MCF 10A (cell line): Measurements from ENCODE around the gene IGFBP2. TPM values are rescaled to one million over a fixed set of nuclear protein-coding genes. Genes with fewer than 3 reads are reported as not detected.

Experiments
- BruUV-seq: library from RNA; stranded (reverse); fragments of 400-500 nt; replicated peaks from 2 replicates; lab custom pipeline; 2021; lab: Mats Ljungman, UMichigan
- CTCF ChIA-PET: fragments of 300-600 bp; sonication (Branson Sonifier 250); formaldehyde crosslinking; extraction: SDS; loops from one replicate; lab custom pipeline; 2021; ENCODE audit warnings: antibody characterized with exemption, inconsistent platforms; lab: Yijun Ruan, JAX
- POLR2A ChIA-PET: fragments of 300-600, 350-650 bp; sonication (Branson Sonifier 250); formaldehyde crosslinking; extraction: SDS; loops from one replicate; lab custom pipeline; 2020; ENCODE audit warnings: antibody characterized with exemption, inconsistent platforms; lab: Yijun Ruan, JAX
- DNase-seq: peaks from one replicate; pipeline ENCODE4 v3.0.0-alpha.2; 2018; ENCODE audit not compliant: unreplicated experiment
- H3K27ac Mint-ChIP-seq: one replicate; pipeline ENCODE4 v1.8.0; 2022; ENCODE audit warnings: mild to moderate bottlenecking, low read depth, mixed read lengths; ENCODE audit not compliant: unreplicated experiment
- H3K27me3 Mint-ChIP-seq: one replicate; pipeline ENCODE4 v1.8.0; 2022; ENCODE audit warnings: mixed read lengths; ENCODE audit not compliant: insufficient read depth, unreplicated experiment
- H3K36me3 Mint-ChIP-seq: one replicate; pipeline ENCODE4 v1.8.0; 2022; ENCODE audit warnings: mild to moderate bottlenecking, moderate library complexity, mixed read lengths; ENCODE audit not compliant: insufficient read depth, unreplicated experiment
- H3K4me1 Mint-ChIP-seq: one replicate; pipeline ENCODE4 v1.8.0; 2022; ENCODE audit warnings: mixed read lengths; ENCODE audit not compliant: insufficient read depth, unreplicated experiment
- H3K4me3 Mint-ChIP-seq: one replicate; pipeline ENCODE4 v1.8.0; 2022; ENCODE audit warnings: mild to moderate bottlenecking, moderate library complexity, mixed read lengths; ENCODE audit not compliant: unreplicated experiment
- H3K9me3 Mint-ChIP-seq: one replicate; pipeline ENCODE4 v1.8.0; 2022; ENCODE audit warnings: mixed read lengths; ENCODE audit not compliant: unreplicated experiment
- CTCF ChIP-seq: fragments of 200-600 bp; IDR thresholded peaks from one replicate; pipeline ENCODE4 v1.8.0; 2022; ENCODE audit warnings: antibody characterized with exemption, mild to moderate bottlenecking; ENCODE audit not compliant: unreplicated experiment
- intact Hi-C: fragments of 100-400 bp; cut with micrococcal nuclease; formaldehyde crosslinking; loops from 2 replicates; pipeline ENCODE4 v1.14.1; 2022
- total RNA-seq: library from RNA; stranded (reverse); gene quantifications from 2 replicates; pipeline ENCODE4 v1.2.3, GENCODE V29; 2022

The IGFBP2 gene
- total RNA-seq, 1 experiment from 2014 or later, result 32.0 TPM

GRCh38 chr2:216619411-216620393 is 13.5 kb upstream of the IGFBP2 start:
- no peak for TF ChIP-seq CTCF
- DNase-seq, result peak; percentile 48
- intact Hi-C loops, result no loop called here
- Mint-ChIP-seq H3K4me3 (no peak overlapping the region), H3K27me3 (no peaks in the 10 kb centered on the region), H3K36me3 (no peaks in the 10 kb centered on the region), H3K4me1 (peaks cover 10% of the 10 kb centered on the region), H3K9me3 (no peaks in the 10 kb centered on the region), H3K27ac (no peak overlapping the region)
- POLR2A ChIA-PET, result no interaction called here
- no TSS peak for BruUV-seq
- CTCF ChIA-PET, result interaction anchor here (0.5 to 1.5 kb wide), 3 partner anchors 46 to 594 kb away, joined by 3 to 8 read pairs (median 4); no protein-coding TSS in a partner anchor

DNA sequence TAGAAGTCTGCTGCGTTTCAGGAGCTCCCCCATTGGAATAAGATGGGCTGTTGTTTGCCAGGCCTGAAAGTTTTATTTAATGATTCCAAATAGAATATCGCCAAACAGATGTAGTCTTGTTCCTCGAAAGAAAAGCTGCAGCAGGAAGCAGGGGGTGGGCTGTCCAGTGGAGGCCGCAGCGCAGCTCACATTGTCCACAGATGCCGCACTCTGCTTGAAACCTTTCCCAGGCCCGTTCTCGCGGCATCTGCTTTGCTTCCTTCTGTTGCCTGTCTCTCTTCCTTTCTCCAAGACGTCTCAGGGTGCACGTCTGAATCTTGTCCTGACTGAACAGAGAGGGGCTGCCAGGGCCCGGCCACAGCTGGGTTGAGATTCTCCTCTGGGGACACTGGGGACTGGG is 12.4 kb upstream of the IGFBP2 start:
- no peak for TF ChIP-seq CTCF
- no peak for DNase-seq
- intact Hi-C loops, result no loop called here
- Mint-ChIP-seq H3K4me3 (no peak overlapping the region), H3K27ac (no peak overlapping the region), H3K36me3 (no peaks in the 10 kb centered on the region), H3K27me3 (no peaks in the 10 kb centered on the region), H3K9me3 (no peaks in the 10 kb centered on the region), H3K4me1 (peaks cover 10% of the 10 kb centered on the region)
- ChIA-PET CTCF (interaction anchor here (0.7 to 1.2 kb wide), 3 partner anchors 12 to 102 kb away, joined by 3 to 8 read pairs (median 4); no protein-coding TSS in a partner anchor), POLR2A (no interaction called here)
- BruUV-seq, result no TSS peak

GRCh38 chr2:216621292-216621691 is 11.9 kb upstream of the IGFBP2 start:
- POLR2A ChIA-PET, result no interaction called here
- no peak for DNase-seq
- no TSS peak for BruUV-seq
- no peaks in the 10 kb centered on the region for H3K27me3 Mint-ChIP-seq
- no peak for TF ChIP-seq CTCF
- CTCF ChIA-PET, result interaction anchor here (0.7 to 1.2 kb wide), 2 partner anchors 12 to 102 kb away, joined by 3 to 4 read pairs; no protein-coding TSS in a partner anchor
- intact Hi-C loops, result no loop called here
- no peak overlapping the region for H3K4me3 Mint-ChIP-seq
- H3K36me3 Mint-ChIP-seq, result no peaks in the 10 kb centered on the region
- no peak overlapping the region for H3K27ac Mint-ChIP-seq
- H3K4me1 Mint-ChIP-seq, result peaks cover 10% of the 10 kb centered on the region
- H3K9me3 Mint-ChIP-seq, result no peaks in the 10 kb centered on the region

- TF ChIP-seq CTCF, result no peak
- H3K27ac Mint-ChIP-seq, result no peak overlapping the region
- no TSS peak for BruUV-seq
- ChIA-PET CTCF (interaction anchor here (0.7 kb wide), 1 partner anchor 56 kb away, joined by 6 read pairs; no protein-coding TSS in a partner anchor), POLR2A (no interaction called here)
- H3K27me3 Mint-ChIP-seq, result no peaks in the 10 kb centered on the region
- H3K9me3 Mint-ChIP-seq, result no peaks in the 10 kb centered on the region
- intact Hi-C loops, result no loop called here
- peaks cover 10% of the 10 kb centered on the region for H3K4me1 Mint-ChIP-seq
- DNase-seq, result no peak
- no peak overlapping the region for H3K4me3 Mint-ChIP-seq
- H3K36me3 Mint-ChIP-seq, result no peaks in the 10 kb centered on the region
These were observed 10.7 kb upstream of the IGFBP2 start for GRCh38 chr2:216622526-216622925.
